Sigmoid colon (tissue), 4 donors: ENCODE data around the gene ECHDC1.

Experiments used
- EP300 ChIP-seq, 4 donors: sonication (generic); formaldehyde crosslinking; IDR thresholded peaks; one replicate each; pipeline ENCODE4 v1.6.1; 2017; ENCODE audit warnings: antibody characterized with exemption in 4 of 4
- POLR2A ChIP-seq, 2 donors: fragments of 450-650 bp; IDR thresholded peaks; one replicate each; pipeline ENCODE4 v1.6.1; 2016; ENCODE audit warnings: antibody characterized with exemption in 2 of 2, mild to moderate bottlenecking in 2 of 2, moderate library complexity in 2 of 2
- POLR2AphosphoS5 ChIP-seq, 4 donors: sonication (generic); formaldehyde crosslinking; IDR thresholded peaks; one replicate each; pipeline ENCODE4 v1.6.1; 2017; ENCODE audit warnings: antibody characterized with exemption in 4 of 4
- TF ChIP-seq, protein P1 (sequence below), 4 experiments: fragments of 450-650 bp in 3 of 4; fragments of 200-600 bp in 1 of 4; IDR thresholded peaks; one replicate each; pipeline ENCODE4 v1.5.1; 2016 to 2019; ENCODE audit warnings: antibody characterized with exemption in 4 of 4, mild to moderate bottlenecking in 3 of 4, moderate library complexity in 2 of 4

DNA sequence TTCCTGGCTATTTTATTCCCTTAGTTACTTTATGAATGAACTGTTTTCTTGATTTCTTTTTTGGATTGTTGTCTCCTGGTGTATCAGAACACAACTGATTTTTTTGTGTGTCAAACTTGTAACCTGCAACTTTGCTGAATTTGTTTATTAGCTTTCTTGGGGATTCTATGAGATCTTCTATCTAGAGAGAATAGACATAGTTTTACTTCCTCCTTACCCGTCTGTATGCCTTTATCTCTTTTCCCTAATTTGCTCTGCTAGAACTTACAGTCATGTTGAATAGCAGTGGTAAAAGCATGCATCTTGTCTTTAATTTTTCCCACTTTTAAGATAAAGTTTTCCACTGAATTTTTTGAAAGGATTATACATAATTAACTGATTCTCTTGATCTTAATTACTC is 63.6 kb downstream of the ECHDC1 start:
- TF ChIP-seq, protein P1, sequence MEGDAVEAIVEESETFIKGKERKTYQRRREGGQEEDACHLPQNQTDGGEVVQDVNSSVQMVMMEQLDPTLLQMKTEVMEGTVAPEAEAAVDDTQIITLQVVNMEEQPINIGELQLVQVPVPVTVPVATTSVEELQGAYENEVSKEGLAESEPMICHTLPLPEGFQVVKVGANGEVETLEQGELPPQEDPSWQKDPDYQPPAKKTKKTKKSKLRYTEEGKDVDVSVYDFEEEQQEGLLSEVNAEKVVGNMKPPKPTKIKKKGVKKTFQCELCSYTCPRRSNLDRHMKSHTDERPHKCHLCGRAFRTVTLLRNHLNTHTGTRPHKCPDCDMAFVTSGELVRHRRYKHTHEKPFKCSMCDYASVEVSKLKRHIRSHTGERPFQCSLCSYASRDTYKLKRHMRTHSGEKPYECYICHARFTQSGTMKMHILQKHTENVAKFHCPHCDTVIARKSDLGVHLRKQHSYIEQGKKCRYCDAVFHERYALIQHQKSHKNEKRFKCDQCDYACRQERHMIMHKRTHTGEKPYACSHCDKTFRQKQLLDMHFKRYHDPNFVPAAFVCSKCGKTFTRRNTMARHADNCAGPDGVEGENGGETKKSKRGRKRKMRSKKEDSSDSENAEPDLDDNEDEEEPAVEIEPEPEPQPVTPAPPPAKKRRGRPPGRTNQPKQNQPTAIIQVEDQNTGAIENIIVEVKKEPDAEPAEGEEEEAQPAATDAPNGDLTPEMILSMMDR (IDR thresholded peaks at IDR 0.05) = no peak
- TF ChIP-seq POLR2A (IDR thresholded peaks at IDR 0.05) (no peak), EP300 (IDR thresholded peaks at IDR 0.05) (no peak), POLR2AphosphoS5 (IDR thresholded peaks at IDR 0.05) (no peak)
